Keratinocyte (primary cell): ENCODE data around the gene CCDC27. TPM values are rescaled to one million over a fixed set of nuclear protein-coding genes. Genes with fewer than 3 reads are reported as not detected.

ENCODE experiments used
- DNase-seq: peaks from one replicate; pipeline ENCODE4 v3.0.0-alpha.2; 2011; ENCODE audit warnings: low read depth, missing footprints, low spot score
- FAIRE-seq: peaks from 2 replicates; lab custom pipeline; 2011; peaks lifted over from hg19 to GRCh38; lab: Jason Lieb, UNC
- H2AFZ ChIP-seq: 2 replicates; pipeline ENCODE4 v1.6.0; 2012; ENCODE audit warnings: low read length, control low read depth, inconsistent platforms; ENCODE audit not compliant: control insufficient read depth
- H3K27ac ChIP-seq: 2 replicates; pipeline ENCODE4 v1.5.1; 2011; ENCODE audit warnings: low read length; ENCODE audit not compliant: control insufficient read depth, insufficient read depth
- H3K27me3 ChIP-seq: 3 replicates; pipeline ENCODE4 v1.6.0; 2011; ENCODE audit warnings: low read length; ENCODE audit not compliant: control insufficient read depth, insufficient read depth; ENCODE audit errors: extremely low read depth
- H3K36me3 ChIP-seq, 2 experiments: 2 replicates in 1 of 2; 3 replicates in 1 of 2; pipeline ENCODE4 v1.5.1; 2011; ENCODE audit warnings: low read length in 2 of 2, mild to moderate bottlenecking in 1 of 2; ENCODE audit not compliant: control insufficient read depth in 2 of 2, insufficient read depth in 2 of 2; ENCODE audit errors: extremely low read depth in 1 of 2
- H3K4me1 ChIP-seq: 3 replicates; pipeline ENCODE4 v1.5.1; 2011; ENCODE audit warnings: low read length; ENCODE audit not compliant: control insufficient read depth, insufficient read depth; ENCODE audit errors: extremely low read depth
- H3K4me2 ChIP-seq: 3 replicates; pipeline ENCODE4 v1.6.0; 2011; ENCODE audit warnings: low read depth, low read length; ENCODE audit not compliant: control insufficient read depth, insufficient read depth; ENCODE audit errors: extremely low read depth
- H3K4me3 ChIP-seq, 3 experiments: fragments of 200-600 bp in 1 of 3; sonication (generic) in 1 of 3; 2 replicates in 2 of 3; 3 replicates in 1 of 3; pipeline ENCODE4 v1.5.1; 2011 to 2016; ENCODE audit warnings: low read length in 3 of 3, mild to moderate bottlenecking in 3 of 3, control low read depth in 2 of 3, inconsistent platforms in 1 of 3, low read depth in 1 of 3, mixed read lengths in 1 of 3, mixed run types in 1 of 3, moderate library complexity in 1 of 3; ENCODE audit not compliant: control insufficient read depth in 2 of 3, insufficient read depth in 2 of 3; ENCODE audit errors: extremely low read depth in 1 of 3
- H3K79me2 ChIP-seq: 2 replicates; pipeline ENCODE4 v1.6.0; 2012; ENCODE audit warnings: low read length; ENCODE audit not compliant: control insufficient read depth, insufficient read depth
- H3K9ac ChIP-seq: 3 replicates; pipeline ENCODE4 v1.6.0; 2011; ENCODE audit warnings: low read length; ENCODE audit not compliant: control insufficient read depth, insufficient read depth; ENCODE audit errors: extremely low read depth
- H3K9me1 ChIP-seq: 3 replicates; pipeline ENCODE4 v1.6.0; 2011; ENCODE audit warnings: low read length; ENCODE audit not compliant: control insufficient read depth, insufficient read depth; ENCODE audit errors: extremely low read depth
- H3K9me3 ChIP-seq: 2 replicates; pipeline ENCODE4 v1.5.1; 2012; ENCODE audit warnings: low read depth, low read length; ENCODE audit not compliant: control insufficient read depth
- H4K20me1 ChIP-seq: 3 replicates; pipeline ENCODE4 v1.6.0; 2011; ENCODE audit warnings: low read length; ENCODE audit not compliant: control insufficient read depth, insufficient read depth; ENCODE audit errors: extremely low read depth
- EZH2 ChIP-seq: IDR thresholded peaks from one replicate; pipeline ENCODE4 v1.6.1; 2012; ENCODE audit warnings: inconsistent platforms, mild to moderate bottlenecking, low read length, moderate library complexity
- dilution Hi-C: fragments of 300-500 bp; cut with MboI; formaldehyde crosslinking; loops from one replicate; pipeline ENCODE4 v1.7.0; 2020; ENCODE audit warnings: low sequenced_read_pairs; ENCODE audit not compliant: extremely low pct_ligation_motif_present
- polyA plus RNA-seq, 5 experiments: library from polyadenylated mRNA; depleted of rRNA in 3 of 5; stranded (reverse) in 3 of 5; stranded (forward) in 1 of 5; unstranded in 1 of 5; fragments of >200 nt; gene quantifications; 1 replicate in 1 of 5; 2 replicates in 3 of 5; 3 replicates in 1 of 5; pipeline versions ENCODE4 v1.2.1 to v1.2.3, GENCODE V29; 2011 to 2012; ENCODE audit warnings: missing spikeins in 2 of 5, low read depth in 1 of 5, low replicate concordance in 1 of 5
- TF ChIP-seq, protein P1 (sequence below), 3 experiments: IDR thresholded peaks in 1 of 3; conservative IDR thresholded peaks in 1 of 3; optimal IDR thresholded peaks in 1 of 3; 2 replicates in 2 of 3; 3 replicates in 1 of 3; pipeline versions ENCODE3 to v1.5.1; 2011; ENCODE audit warnings: low read length in 3 of 3, mild to moderate bottlenecking in 3 of 3, moderate library complexity in 2 of 3, control low read depth in 1 of 3, inconsistent platforms in 1 of 3; ENCODE audit not compliant: insufficient read depth in 2 of 3; ENCODE audit errors: extremely low read depth in 1 of 3

The CCDC27 gene
- polyA plus RNA-seq, 1 donor (not counting 4 experiments of a cell fraction or from before 2014, with no cell fraction given): not detected

DNA sequence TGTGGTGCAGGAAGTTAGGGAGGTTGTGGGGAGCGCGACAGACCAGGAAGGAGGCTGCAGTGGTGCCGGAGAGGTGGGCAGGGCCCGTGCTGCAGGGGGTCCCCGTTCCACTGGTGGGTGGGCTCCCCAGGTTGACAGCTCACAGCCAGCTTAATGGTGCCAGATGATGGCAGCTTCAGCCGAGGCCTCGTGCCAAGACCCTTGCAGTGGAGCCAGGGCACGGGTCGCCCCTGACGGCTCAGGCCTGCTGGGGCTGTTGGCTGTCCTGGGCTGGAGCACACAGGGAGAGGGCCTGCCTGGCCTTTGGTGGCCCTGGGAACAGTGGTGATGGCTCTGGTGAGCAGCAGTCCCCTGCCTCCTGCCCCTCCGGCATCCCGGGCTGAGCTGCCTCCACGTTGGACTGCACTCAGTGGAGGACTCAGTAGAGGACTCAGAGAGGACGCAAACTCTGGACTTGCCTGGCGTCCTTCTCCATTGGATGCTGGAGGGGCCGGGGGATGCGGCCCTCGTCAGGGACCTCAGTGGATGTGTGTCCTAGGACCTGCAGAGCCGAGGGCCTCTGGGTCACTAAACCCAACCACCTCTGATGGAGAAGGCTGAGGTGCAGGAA lies 46.8 kb upstream of the CCDC27 start:
- H3K4me1 ChIP-seq: peaks cover 39% of the 10 kb centered on the region
- no peaks in the 10 kb centered on the region for H3K79me2 ChIP-seq
- no peaks in the 10 kb centered on the region for H3K9me3 ChIP-seq
- H3K4me2 ChIP-seq: no peak overlapping the region
- dilution Hi-C loops: no loop called here
- no peak for DNase-seq
- H4K20me1 ChIP-seq: no peaks in the 10 kb centered on the region
- TF ChIP-seq EZH2: no peak
- TF ChIP-seq, protein P1, sequence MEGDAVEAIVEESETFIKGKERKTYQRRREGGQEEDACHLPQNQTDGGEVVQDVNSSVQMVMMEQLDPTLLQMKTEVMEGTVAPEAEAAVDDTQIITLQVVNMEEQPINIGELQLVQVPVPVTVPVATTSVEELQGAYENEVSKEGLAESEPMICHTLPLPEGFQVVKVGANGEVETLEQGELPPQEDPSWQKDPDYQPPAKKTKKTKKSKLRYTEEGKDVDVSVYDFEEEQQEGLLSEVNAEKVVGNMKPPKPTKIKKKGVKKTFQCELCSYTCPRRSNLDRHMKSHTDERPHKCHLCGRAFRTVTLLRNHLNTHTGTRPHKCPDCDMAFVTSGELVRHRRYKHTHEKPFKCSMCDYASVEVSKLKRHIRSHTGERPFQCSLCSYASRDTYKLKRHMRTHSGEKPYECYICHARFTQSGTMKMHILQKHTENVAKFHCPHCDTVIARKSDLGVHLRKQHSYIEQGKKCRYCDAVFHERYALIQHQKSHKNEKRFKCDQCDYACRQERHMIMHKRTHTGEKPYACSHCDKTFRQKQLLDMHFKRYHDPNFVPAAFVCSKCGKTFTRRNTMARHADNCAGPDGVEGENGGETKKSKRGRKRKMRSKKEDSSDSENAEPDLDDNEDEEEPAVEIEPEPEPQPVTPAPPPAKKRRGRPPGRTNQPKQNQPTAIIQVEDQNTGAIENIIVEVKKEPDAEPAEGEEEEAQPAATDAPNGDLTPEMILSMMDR (optimal IDR thresholded peaks at IDR 0.05 in 1 of 3, IDR thresholded peaks at IDR 0.05 in 1 of 3, conservative IDR thresholded peaks at IDR 0.05 in 1 of 3; ENCODE audit: extremely low read depth in 1 of 3, insufficient read depth in 2 of 3, low read length in 3 of 3): no peak
- H3K36me3 ChIP-seq: no peaks in the 10 kb centered on the region
- H3K27me3 ChIP-seq: peaks cover 19% of the 10 kb centered on the region
- no peak overlapping the region for H2AFZ ChIP-seq
- H3K9me1 ChIP-seq: no peaks in the 10 kb centered on the region
- no peak overlapping the region for H3K27ac ChIP-seq
- no peak for FAIRE-seq
- no peak overlapping the region for H3K9ac ChIP-seq
- no peak overlapping the region for H3K4me3 ChIP-seq

DNA sequence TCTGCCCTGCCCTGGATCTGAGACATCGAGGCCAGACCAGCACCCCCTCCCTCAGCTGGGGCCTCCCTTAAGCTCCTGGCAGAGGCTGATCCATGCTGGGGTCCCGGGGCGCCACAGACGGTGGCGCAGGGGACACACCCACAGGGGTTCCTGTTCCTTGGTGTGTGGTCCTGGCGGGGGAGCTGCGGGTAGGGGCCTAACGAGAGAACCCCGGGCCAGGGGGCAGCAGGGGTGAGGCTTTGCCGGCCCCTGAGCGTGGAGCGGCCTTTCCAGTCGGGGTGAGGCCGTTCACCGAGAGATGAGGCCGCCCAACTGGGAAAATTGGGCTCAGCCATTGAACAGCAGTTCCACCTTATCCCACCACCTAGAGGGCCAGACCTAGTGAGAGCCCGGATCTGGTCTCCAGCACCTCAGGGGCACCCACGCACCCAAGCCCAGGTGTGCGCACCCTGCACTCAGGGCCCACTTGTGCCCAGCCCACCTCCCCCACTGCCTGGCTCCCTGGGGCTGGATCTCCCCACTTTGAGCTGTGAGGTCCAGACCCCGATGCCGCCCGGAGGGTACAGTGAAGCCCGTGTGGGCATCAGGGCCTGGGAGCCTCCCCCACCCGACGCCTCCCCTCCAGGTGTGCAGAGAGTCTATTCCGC lies 45.5 kb upstream of the CCDC27 start:
- Histone ChIP-seq H3K4me2 (peak overlapping the region; percentile 66), H3K79me2 (no peaks in the 10 kb centered on the region), H3K4me3 (no peak overlapping the region), H3K9me1 (no peaks in the 10 kb centered on the region), H3K9me3 (no peaks in the 10 kb centered on the region), H3K36me3 (no peaks in the 10 kb centered on the region), H3K27ac (no peak overlapping the region), H3K4me1 (peaks cover 53% of the 10 kb centered on the region), H2AFZ (no peak overlapping the region), H3K9ac (no peak overlapping the region), H3K27me3 (peaks cover 22% of the 10 kb centered on the region), H4K20me1 (no peaks in the 10 kb centered on the region)
- no peak for DNase-seq
- dilution Hi-C loops: no loop called here
- no peak for FAIRE-seq
- TF ChIP-seq EZH2: no peak
- TF ChIP-seq, protein P1 (optimal IDR thresholded peaks at IDR 0.05 in 1 of 3, IDR thresholded peaks at IDR 0.05 in 1 of 3, conservative IDR thresholded peaks at IDR 0.05 in 1 of 3; ENCODE audit: extremely low read depth in 1 of 3, insufficient read depth in 2 of 3, low read length in 3 of 3): no peak
